ENCODE measurements around the gene GLYR1.
"Not testable (repeated sequence)": the region's sequence is repeated elsewhere in the genome, so short reads cannot be mapped to it uniquely, and the experiment has no call there.

The GLYR1 gene

DNA sequence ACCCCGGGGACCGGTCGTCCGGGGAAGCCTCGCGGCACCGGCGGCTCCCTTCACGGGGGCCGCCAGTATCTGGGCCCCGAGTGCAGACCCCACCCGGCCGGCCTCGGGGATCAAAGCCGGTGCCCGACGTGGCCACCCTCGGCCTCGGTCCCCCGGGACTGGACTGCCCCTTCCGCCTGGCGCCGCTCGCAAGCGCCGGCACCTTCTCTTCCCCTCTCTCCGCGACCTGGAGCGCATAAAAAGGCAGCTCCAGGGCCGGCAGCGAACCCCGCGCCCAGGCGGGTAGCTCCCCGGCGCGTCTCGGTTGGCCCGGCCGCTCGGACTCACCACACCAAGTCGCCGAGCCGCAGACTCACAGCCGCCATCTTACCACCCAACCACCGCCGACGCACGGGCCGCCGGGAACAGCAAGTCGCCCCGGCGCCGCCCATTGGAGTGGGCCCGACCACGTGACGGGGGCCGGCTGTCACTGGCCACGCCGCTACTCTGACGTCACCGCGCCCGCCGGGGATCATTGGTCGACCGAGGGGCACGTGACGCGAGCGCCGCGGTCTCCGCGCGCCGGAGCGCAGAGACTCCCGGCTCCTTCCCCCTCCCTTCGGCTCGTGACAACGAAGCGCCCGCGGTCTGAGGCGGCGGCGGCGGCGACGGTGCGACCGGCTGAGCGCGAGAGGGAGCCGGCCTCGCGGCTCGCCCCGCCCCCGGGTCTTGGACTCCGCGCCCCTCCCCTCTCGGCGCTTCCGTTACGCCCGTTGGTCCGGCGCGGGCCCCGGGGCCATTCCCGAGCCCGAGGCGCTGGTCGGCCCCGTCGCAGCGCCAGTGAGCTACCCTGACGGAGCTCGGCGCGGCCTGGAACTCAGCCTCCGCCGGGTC, at the start of gene GLYR1, which contains the start of gene UBN1:
Gene GLYR1, minus strand, starts transcription at position 388 of the 873 bp plus-strand sequence. Its CDS starts 23 bp downstream, at position 365.
Gene UBN1, plus strand, starts transcription at position 581 of the 873 bp plus-strand sequence. CDS start 5,437 bp downstream, outside the sequence.
- DNase-seq: peak; percentile 97

DNA sequence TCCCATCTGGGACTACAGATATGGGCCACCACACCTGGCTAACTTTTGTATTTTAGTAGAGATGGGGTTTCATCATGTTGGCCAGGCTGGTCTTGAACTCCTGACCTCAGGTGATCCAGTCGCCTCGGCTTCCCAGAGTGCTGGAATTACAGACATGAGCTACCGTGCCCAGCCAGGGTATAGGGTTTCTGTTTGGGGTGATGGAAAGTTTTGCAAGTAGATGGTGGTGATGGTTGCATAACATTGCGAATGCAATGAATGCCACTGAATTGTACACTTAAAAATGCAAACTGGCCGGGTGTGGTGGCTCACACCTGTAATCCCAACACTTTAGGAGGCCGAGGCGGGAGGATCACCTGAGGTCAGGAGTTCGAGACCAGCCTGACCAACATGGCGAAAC, 49.7 kb upstream of the GLYR1 start:
- DNase-seq: not testable (repeated sequence)

DNA sequence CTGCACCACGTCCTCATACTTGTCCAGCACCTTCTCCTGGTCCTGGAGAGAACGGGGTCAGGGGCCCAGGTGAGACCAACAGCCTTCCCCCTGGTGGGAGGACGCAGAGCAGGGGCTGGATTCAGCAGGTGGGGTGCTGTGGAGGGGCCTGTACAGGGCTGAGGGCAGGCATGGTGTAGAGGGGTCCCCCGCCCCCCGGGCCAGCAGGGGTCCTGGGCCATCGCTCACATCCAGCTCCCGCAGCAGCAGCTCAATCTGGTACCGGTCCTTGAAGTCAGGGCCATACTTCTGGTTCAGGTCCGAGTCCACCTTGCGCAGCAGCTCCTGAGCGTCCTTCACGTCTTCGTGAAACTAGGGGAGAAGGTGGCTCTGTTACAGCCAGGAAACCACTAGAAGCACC, 48.3 kb upstream of the GLYR1 start:
- no peak for DNase-seq

DNA sequence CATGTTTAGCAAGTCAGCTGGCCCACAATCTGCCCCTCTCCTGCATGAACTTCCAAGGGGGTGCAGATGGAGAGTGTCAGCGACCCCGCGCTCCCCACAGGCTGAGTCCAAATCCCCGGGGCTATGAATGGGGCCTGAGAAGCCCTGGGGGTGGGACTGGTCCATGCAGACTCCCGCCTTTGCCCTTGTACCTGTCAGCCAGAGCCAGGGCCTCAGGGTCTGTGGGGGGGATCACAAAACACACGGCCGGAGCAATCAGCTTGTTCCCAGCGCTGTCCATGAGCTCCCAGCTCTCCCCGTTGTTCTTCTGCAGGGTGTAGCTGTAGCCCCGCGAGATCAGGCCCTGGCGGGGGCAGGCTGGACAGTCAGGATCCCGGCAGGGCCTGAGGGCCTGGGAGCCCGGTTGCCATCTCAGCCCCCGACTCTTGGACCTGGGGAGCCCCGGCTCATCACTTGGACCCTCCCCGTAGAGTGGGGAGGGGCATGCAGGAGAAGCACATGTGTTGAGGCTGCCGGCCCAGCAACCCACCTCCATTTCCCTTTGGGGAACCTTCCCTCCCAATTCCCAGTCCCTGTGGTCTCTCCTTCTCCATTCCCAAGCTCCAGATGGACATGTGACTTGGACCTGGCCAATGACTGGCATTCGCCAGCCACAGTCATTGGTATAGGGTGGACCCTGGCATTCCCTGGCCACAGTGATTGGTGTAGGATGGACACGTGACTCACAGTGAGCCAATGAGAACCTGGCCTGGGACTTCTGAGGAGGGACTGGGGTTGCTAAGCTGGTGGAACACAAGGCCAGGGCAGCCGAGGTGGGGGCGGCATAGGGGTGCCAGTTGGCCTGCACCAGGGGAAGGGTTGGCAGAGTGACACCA, 47.4 kb upstream of the GLYR1 start:
- DNase-seq: no peak

DNA sequence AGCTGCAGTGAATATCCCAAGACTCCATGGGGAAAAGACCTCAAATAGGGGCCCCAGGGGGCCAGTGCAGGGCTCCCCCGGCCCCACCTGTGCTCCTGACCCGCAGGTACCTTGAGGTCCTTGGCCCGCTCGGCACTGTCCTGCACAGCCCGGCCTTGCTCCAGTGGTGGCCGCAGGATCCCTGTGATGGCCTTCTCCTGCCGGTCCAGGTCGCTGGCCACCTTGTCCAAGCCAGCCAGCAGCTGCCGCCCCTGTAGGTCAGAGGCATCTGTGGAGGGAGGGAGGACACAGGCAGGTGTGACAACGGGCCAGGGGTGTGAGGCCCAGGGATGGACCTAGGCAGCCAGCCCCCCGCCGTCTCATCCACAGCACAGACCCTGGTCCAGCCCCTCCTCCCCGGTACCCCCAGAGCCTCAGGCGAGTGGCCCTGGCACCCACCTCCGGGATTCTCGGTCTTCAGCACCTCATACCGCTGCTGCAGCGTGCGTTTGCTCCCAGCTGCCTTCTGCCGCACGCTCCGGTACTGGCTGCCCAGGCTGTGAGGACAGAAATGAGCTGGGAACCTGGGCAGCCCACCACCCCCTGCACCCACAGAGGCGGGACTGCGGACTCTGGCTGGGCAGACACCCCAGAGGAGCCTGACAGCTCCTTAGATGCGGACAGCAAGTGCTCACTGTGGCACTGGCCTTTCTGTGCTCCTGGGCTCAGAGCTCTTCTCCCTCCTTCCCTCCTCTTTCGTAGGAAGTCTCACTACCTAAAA, 46.2 kb upstream of the GLYR1 start:
- DNase-seq: no peak

DNA sequence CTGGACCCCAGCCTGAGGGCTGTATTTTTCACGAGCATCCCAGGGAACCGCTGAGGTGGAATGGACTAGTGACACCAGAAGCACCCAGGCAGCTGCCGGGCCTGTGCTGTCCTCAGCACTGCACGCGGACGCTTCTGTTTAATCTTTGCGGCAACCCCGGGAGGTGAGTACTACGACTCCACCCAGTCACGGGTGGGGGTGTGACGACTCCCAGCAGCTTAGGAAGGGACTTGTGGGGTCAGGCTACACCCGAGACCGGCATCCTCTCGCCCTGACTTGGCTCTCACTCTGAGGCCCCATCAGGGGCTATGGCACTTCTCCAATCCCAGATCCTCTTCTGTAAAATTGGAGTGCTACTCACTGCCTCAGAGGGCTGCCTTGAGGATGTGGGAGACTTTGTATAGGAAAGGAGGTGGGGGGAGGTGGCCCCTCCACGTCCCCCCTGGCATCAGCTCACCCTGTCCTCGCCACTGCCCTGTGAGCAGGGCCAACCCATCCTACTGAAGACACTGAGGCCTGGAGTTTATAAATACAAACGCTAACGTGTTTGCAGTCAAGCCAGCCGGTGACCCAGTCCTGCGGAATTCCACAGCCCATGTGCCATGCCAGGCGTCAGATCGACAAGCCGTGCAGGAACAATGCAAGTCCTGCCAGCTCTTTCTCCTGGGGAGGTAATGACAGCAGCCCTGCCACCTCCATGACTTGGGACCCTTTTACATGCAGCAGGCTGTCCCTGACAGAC, 45.4 kb upstream of the GLYR1 start:
- DNase-seq: peak in 1 of 2 experiments; percentile 18

DNA sequence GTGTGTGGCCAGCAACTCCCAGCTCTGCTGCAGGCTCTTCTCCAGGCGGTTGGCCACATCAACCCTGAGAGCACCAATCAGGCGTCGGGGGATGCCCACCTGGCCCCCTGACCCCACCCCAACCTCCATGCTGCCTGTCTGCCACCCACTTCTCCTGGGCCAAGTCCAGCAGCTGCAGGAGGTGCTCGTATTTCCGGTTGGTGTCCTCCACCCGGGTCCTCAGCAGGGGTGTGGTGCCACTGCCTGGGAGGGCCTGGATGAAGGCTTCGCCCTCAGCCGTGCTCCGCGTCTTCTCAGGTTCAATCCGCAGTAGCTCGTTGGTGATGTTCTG, 44.8 kb upstream of the GLYR1 start:
- DNase-seq: peak in 1 of 2 experiments; percentile 38

DNA sequence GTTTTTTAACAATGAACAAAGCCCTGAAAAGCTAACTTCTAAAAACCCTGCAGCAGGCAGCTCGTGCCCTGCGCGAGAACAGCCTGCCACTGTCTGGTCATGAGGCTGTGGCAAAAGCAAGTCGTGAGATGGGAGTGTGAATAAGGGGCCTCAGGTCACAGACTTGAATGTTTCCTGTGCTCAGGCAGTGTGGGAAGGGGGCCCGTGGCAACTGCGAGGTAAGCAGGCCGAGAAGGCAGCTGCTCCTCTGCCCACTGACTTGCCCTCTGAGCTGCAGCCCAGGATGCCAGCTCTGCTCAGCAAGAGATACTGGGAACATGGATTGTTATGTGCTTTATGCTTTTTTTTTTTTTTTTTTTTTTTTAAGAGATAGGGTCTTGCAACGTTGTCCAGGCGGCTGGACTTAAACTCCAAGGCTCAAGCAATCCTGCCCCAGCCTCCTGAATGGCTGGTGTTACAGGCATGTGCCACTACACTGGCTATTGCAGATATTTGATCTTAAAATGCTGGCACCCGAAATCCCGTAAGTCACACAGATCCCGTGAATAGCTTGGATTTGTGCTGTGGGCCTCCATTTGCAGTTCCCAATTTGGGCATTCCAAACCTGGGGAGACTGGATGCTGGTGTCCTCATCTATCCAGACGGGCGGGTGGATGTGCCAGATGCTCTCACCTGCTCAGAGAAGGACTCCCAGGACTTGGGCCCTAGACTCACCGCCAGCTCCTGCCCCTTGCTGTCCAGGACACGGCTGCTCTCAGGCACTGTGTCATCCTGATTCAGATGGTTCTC, 44.2 kb upstream of the GLYR1 start:
- DNase-seq: no peak

DNA sequence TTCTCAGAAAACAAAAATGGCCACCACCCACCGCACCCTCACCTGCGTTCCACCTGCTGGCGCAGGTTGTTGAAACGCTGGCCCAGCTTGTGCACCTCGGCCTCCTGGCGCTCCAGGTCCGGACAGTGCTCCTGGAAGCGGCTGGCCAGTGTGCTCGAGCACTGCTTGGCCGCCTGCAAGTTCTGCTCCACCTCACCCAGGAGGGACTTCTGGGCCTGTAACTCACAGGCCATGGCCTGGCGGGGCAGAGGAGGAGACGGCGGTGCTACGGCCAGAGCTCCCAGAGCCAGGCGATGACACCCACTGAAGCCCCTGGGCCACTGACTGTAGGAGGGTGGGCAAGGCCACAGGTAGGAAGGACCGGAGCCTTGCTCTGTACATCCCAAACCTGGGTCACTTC, 43.6 kb upstream of the GLYR1 start:
- DNase-seq: no peak

DNA sequence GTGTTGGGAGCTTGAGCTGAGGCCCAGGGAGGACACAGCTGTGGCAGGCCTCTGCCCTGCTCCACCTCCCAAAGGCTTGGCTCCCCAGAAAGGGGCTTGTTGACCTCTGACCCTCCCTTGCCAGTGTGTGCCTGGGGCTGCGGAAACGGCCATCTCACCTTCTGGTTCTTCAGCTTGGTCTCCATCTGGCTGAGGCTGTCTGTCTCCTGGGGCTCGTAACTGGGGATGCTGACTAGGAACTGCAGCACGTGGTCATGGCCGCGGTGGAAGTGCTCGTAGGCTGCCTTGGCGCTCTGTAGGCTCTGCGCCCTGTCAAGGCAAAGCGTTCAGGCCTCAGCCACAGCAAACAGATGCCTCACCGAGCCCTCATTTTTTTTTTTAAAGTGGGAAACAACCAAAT, 42.9 kb upstream of the GLYR1 start:
- no peak for DNase-seq

DNA sequence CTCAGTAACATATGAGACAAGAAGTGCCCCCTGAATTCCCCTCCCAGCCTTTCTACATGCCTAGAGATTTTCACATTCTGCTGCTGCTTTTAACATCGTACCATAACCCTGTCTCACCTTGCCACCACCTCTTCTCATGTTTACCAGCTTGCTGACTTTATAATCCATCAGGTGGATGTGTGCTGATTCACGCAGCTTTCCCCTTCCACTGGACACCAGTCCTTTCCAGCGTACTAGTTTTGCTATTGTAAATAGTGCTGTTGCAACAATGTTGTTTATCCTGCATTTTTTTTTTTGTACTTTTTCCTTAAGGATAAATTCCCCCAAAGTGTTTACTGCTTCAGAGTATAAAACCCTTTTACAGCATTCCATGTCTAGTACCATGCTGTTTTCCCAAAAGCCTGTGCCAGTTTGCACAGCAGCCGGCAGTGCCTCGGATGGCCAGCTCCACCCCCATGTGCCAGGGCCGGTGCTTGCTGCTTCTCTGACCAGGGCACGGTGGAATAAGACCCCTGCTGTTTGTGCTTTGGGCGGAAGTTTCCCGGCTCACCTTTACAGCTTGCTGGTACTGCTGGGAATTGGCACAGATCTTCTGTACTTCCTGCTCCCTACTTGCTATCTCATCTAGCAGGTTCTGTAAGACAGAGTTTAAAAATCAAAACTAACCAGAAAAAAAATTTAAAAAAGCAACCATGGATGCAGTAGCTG, 41.5 kb upstream of the GLYR1 start:
- DNase-seq: peak in 1 of 2 experiments; percentile 6

DNA sequence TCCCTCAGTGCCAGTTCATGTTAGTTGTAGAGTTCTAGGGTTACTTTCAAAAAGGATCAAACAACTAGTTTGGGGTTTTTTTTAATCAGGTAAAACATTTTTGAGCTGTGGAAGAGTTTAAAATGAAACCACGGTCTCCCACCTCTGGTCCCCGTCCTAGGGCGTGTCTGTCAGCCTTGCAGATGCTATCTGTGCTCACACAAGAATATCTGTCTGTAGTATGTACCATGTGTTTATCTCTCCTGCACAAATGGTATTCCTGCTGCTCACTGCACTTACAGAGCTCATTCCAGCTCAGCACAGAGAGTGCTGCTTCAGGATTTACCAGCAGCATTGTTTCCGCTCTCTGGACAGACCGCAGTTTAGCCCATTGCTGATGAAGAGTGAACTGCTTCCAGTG, 39.1 kb upstream of the GLYR1 start:
- DNase-seq: no peak

DNA sequence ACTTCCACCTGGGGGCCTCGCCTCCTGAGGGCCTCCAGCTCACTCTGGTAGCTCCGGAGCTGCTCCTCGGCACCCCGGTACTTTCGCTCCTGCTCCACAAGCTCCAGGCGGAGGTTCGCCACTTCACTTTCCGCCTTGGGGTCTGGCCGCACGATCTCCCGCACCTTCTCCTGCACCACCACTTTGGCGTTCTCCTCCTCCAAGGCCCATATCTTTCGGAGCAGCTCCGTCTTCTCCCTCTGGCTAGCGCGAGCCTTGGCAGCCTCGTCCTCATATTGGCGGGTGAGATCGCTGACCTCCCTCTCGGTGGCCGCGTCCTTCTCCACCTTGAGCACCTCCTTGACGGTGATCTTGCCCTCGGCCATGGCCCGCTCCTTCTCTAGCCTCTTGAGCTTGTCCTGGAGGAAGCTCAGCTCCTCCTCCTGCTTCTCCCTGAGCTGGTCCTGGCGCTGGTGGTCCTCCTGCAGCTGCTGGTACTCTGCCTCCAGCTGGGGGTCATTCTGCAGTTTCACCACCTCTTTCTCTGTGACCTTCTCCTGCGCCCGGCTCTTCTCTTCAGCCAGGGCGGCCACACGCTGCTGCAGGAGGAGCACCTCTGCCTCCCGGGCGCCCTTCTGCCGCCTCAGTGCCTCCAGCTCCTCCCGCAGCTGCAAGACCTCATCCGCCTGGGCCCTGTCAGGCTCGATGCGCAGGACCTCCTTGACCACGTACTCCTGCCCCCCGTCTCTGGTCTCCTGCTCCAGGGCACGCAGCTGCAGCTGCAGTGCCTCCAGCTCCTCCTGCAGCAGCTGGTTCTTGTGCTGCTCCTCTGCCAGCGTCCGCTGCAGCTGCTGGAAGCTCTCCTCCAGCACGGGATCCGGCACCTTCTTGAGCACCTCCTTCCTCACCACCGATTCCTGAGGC, 38.1 kb upstream of the GLYR1 start:
- no peak for DNase-seq

DNA sequence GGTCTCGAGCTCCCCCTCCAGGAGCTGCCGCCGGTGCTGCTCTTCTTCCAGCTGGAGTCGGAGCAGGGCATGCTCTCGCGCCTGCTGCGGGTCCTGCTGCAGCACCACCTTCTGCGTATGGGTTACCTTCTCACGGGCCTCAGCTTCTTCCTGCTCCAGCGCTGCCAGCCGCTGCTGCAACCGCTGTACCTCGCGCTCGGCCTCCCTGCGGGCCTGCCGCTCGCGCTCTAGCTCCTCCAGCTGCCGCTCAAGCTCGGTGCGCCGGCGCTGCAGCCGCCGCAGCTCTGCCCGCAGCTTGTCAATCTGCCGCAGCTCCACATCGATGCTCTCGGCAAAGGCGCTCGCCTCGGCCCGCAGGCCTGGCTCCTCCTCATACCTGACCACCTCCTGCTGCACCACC, 37.1 kb upstream of the GLYR1 start:
- DNase-seq: no peak

DNA sequence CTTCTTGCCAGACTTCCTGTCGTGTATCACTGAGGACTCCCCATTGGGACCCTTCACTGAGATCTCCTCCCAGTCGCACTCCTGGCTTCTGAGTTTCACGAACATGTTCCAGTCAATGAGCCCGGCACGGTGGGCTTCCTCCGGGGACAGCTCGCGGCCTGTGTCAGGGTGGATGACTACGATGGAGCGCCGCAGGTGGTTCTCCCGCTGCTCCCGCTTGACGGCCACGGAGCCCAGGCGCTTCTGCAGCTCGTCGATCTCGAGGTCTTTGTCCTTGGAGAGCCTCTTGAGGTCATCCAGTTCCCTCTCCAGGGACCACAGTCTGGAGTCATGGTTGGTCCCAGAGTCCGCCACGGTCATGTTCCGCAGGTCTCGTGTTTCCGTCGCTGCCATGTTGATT, 36.4 kb upstream of the GLYR1 start:
- no peak for DNase-seq

DNA sequence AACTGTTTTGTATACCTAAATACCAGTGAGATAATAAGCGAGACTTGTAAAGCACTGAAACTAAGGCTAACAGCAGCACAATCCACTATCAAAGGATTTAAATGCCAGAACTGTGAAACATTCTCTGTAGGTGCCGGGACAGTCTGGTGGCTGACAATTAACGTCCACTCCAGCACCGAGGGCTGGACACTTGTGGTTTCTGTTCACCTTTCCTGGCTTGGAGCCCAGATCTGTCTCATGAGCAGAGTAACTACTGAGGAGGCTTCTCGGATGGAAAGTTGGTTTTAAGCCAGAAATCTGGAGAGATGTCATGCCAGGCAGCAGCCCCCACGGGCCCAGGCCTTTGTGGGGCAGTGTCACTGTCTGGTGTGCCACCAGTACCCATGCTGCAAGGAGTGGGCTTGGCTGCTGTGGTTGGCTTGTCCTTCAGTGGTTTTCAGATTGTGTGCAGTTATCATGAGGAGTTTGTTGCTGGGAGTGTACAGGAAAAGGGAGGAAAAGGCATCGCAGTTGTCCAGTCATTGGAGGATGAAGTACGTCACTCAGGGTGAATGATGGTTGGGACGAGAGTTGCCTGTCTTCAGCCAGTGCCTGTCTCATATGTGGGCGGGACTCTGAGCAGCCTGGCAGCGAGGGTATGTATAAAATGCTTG, 35.7 kb upstream of the GLYR1 start:
- DNase-seq: peak in 1 of 2 experiments; percentile 16

DNA sequence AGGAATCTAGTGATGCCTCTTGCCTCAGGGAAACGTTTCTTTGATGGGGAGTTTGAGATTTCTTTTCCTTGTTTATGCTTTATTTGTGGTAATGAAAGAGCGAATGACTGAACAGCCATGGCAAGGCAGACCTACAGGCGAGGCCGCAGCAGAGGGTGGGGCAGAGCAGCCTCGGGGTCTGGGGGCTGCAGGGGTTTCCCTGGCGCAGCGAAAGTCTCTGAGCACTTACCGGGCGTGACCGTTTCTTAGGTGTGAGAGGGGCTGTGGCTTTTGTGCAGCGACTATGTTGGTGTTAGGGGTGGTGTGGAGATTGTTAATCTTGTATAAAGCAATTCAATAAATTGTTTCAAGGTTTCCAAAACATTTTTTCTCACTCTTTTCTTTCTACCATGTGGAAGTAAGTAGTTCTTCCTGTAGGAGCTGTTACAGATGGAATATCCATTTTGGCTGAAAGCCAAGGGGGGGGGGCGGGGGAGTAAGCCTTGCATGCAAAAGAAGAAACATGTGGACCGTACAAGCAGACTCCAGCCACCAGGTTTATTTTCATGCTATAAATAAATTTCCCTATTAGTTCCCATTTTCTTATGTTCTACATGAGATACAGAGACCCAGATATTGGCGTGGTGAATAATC, 35.0 kb upstream of the GLYR1 start:
- no peak for DNase-seq

DNA sequence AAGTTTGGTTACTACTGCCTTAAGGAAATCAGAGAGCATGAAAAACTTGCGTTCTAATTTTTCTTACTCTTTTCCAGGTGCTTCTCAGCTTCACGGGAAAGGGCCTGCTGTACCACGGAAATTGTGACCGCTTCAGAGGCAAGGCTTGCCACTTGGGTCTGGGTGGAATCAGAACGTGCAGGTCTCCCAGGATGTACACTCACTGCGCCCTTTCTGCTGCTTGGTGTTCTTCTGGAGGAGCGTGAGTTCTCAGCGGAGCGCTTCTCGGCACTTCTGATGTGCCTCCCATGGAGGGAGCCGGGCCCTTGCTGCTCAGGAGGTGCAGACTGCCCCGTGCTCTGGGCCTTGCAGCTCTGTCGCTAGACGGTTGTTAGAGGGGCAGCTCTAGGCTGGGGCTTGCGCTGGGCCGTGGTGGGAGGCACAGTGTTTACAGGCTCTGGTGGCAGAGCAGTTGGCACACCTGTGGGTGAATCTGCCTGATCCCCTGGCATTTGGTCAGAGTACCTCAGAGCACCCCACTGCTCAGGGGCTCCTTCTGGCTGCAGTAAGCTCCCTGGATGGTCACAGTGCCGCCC, 33.0 kb upstream of the GLYR1 start:
- no peak for DNase-seq
